Sigmoid colon (tissue), 7 donors: ENCODE measurements around the gene CHAF1B. TPM values are rescaled to one million over a fixed set of nuclear protein-coding genes. Genes with fewer than 3 reads are reported as not detected.

ENCODE experiments used
- DNase-seq: peaks from one replicate; pipeline ENCODE4 v3.0.0-alpha.2; 2019
- H3K27ac ChIP-seq, 4 donors: fragments of 200-600 bp; sonication (generic); one replicate each; pipeline ENCODE4 v1.5.1; 2016 to 2019; ENCODE audit warnings: mild to moderate bottlenecking in 1 of 4
- H3K27me3 ChIP-seq, 3 donors: fragments of 200-600 bp; sonication (generic); one replicate each; pipeline ENCODE4 v1.5.1; 2019; ENCODE audit warnings: mild to moderate bottlenecking in 1 of 3
- H3K36me3 ChIP-seq, 4 donors: fragments of 200-600 bp; sonication (generic); one replicate each; pipeline ENCODE4 v1.5.1; 2016 to 2019
- H3K4me1 ChIP-seq, 4 donors: fragments of 200-600 bp; sonication (generic); one replicate each; pipeline ENCODE4 v1.5.1; 2017 to 2019
- H3K4me3 ChIP-seq, 4 donors: fragments of 200-600 bp; sonication (generic); one replicate each; pipeline ENCODE4 v1.5.1; 2017 to 2019; ENCODE audit warnings: mild to moderate bottlenecking in 2 of 4, moderate library complexity in 1 of 4
- H3K9me3 ChIP-seq, 4 donors: fragments of 200-600 bp in 3 of 4; sonication (generic) in 3 of 4; one replicate each; pipeline versions ENCODE4 v1.5.1 to v1.6.1; 2013 to 2019
- CTCF ChIP-seq, 4 experiments: fragments of 450-650 bp in 3 of 4; fragments of 200-600 bp in 1 of 4; IDR thresholded peaks; one replicate each; pipeline ENCODE4 v1.5.1; 2016 to 2019; ENCODE audit warnings: antibody characterized with exemption in 4 of 4, mild to moderate bottlenecking in 3 of 4, moderate library complexity in 2 of 4
- EP300 ChIP-seq, 4 donors: sonication (generic); formaldehyde crosslinking; IDR thresholded peaks; one replicate each; pipeline ENCODE4 v1.6.1; 2017; ENCODE audit warnings: antibody characterized with exemption in 4 of 4
- POLR2A ChIP-seq, 2 donors: fragments of 450-650 bp; IDR thresholded peaks; one replicate each; pipeline ENCODE4 v1.6.1; 2016; ENCODE audit warnings: antibody characterized with exemption in 2 of 2, mild to moderate bottlenecking in 2 of 2, moderate library complexity in 2 of 2
- POLR2AphosphoS5 ChIP-seq, 4 donors: sonication (generic); formaldehyde crosslinking; IDR thresholded peaks; one replicate each; pipeline ENCODE4 v1.6.1; 2017; ENCODE audit warnings: antibody characterized with exemption in 4 of 4
- WGBS, 2 donors: extraction: QIAGEN DNeasy Blood & Tissue Kit; methylation state at CpG; one replicate each; pipeline ENCODE4 v1.1.7; 2013; 5-methylcytosine and 5-hydroxymethylcytosine counted together
- intact Hi-C: fragments of 100-400 bp; cut with DNase I; formaldehyde crosslinking; loops from one replicate; pipeline ENCODE4 v1.15.1; 2023
- polyA plus RNA-seq, 3 donors: library from polyadenylated mRNA; stranded (reverse); fragments of 200-250 nt; gene quantifications; one replicate each; pipeline ENCODE4 v1.2.3, GENCODE V29; 2013
- total RNA-seq, 4 donors: library from RNA; depleted of rRNA; stranded (reverse); fragments of >200 nt; gene quantifications; one replicate each; pipeline ENCODE4 v1.1.0, GENCODE V29; 2016
- donor health status: healthy with polysubstance abuse.
- donor health status: Bipolar disorder and iron deficiency.
- donor health status: healthy.

CHAF1B gene
- total and polyA plus RNA-seq, 7 donors: 0.36 to 3.5 (median 0.66) TPM

DNA sequence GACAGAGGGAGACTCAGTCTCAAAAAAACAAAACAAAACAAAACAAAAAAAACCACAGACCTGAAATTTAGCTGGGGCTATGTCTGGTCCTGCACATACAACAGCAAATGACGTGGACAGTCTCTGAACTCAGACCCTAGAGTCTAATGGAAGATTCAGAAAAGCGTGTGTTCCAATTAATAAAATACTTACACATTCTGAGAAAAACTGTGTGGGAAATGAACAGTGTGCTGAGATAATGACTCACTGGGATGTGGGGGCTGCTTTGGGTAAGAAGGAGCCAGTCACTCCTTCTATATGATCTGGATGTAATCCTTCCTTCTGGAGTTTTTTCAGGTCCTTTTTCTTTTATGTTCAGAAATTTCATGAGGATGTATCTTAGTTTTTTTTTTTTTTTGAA, 65.3 kb downstream of the CHAF1B start:
- H3K36me3 ChIP-seq: no peaks in the 10 kb centered on the region
- intact Hi-C loops: no loop called here
- H3K9me3 ChIP-seq: no peaks in the 10 kb centered on the region
- H3K27ac ChIP-seq: no peak overlapping the region
- H3K4me3 ChIP-seq: no peak overlapping the region
- no peak for DNase-seq
- 70 to 84% methylated on average over 2 of the region's 2 CpGs for WGBS, 2 donors
- TF ChIP-seq POLR2A (IDR thresholded peaks at IDR 0.05) (no peak), EP300 (IDR thresholded peaks at IDR 0.05) (no peak), CTCF (IDR thresholded peaks at IDR 0.05) (no peak)
- H3K27me3 ChIP-seq: no peaks in the 10 kb centered on the region
- no peaks in the 10 kb centered on the region for H3K4me1 ChIP-seq

GRCh38 chr21:36451506-36451905, 66.3 kb downstream of the CHAF1B start:
- H3K27ac ChIP-seq: no peak overlapping the region
- H3K27me3 ChIP-seq: no peaks in the 10 kb centered on the region
- intact Hi-C loops: no loop called here
- H3K36me3 ChIP-seq: no peaks in the 10 kb centered on the region
- H3K4me1 ChIP-seq: no peaks in the 10 kb centered on the region
- no peak overlapping the region for H3K4me3 ChIP-seq
- 92 to 93% methylated on average over 8 of the region's 8 CpGs for WGBS, 2 donors
- DNase-seq: no peak
- no peaks in the 10 kb centered on the region for H3K9me3 ChIP-seq
- TF ChIP-seq POLR2A (IDR thresholded peaks at IDR 0.05): no peak
- no peak for TF ChIP-seq EP300 (IDR thresholded peaks at IDR 0.05)
- TF ChIP-seq POLR2AphosphoS5 (IDR thresholded peaks at IDR 0.05): no peak
- no peak for TF ChIP-seq CTCF (IDR thresholded peaks at IDR 0.05)

DNA sequence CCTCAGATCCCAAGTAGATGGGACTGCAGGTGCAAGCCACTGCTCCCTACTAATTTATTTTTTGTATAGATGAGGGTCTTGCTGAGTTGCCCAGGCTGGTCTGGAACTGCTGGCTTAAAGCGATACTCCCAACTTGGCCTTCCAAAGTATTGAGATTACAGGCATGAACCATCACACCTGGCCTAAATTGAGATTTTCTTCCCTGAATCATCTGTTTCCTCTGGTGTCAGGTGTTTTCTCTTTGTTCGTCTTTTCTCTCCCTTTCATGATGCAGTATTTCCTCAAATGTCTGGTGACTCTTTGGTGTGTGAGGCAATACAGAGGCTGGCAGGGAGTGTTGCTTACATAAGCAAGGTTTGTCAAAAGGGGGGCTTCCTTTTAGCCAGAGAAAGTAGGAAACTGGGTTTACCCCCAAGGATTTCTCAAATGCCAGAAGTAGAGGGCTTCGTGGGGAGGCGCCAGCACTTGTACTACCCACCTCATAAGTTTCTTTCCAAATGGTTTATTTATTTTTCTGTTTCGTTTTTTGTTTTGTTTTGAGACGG, 67.2 kb downstream of the CHAF1B start:
- DNase-seq: no peak
- H3K36me3 ChIP-seq: no peaks in the 10 kb centered on the region
- no peaks in the 10 kb centered on the region for H3K9me3 ChIP-seq
- no peak for TF ChIP-seq EP300 (IDR thresholded peaks at IDR 0.05)
- TF ChIP-seq CTCF (IDR thresholded peaks at IDR 0.05): no peak
- no peak for TF ChIP-seq POLR2AphosphoS5 (IDR thresholded peaks at IDR 0.05)
- TF ChIP-seq POLR2A (IDR thresholded peaks at IDR 0.05): no peak
- 60 to 76% methylated on average over 6 of the region's 6 CpGs for WGBS, 2 donors
- H3K27ac ChIP-seq: no peak overlapping the region
- no peaks in the 10 kb centered on the region for H3K4me1 ChIP-seq
- H3K4me3 ChIP-seq: no peak overlapping the region
- H3K27me3 ChIP-seq: no peaks in the 10 kb centered on the region
- intact Hi-C loops: no loop called here

DNA sequence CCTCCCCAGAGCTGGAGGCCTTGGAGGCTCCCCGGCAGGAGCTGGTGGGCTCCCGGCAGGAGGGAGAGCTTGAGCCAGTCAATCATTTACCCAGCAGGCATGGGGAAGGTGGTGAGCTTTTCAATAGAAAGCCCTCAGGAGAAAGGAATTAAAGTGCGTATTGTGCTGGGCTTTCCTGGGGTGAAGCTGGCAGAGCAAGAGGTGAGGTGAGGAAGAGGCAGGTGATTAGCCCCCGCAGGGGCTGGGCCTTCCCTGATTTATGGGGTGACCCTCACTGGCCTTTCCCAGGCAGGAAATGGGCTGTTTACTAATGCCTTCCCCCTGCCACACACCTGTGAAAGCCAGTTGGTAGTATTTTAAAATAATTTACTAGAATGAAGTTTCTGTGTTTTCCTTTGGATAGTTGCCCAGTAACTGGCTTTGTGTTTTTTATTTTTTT, 68.9 kb downstream of the CHAF1B start:
- Histone ChIP-seq H3K9me3 (no peaks in the 10 kb centered on the region), H3K36me3 (no peaks in the 10 kb centered on the region), H3K4me1 (no peaks in the 10 kb centered on the region), H3K27me3 (no peaks in the 10 kb centered on the region), H3K4me3 (no peak overlapping the region), H3K27ac (no peak overlapping the region)
- no peak for DNase-seq
- WGBS, 2 donors: 6 to 38% methylated on average over 4 of the region's 4 CpGs
- intact Hi-C loops: no loop called here
- TF ChIP-seq EP300 (IDR thresholded peaks at IDR 0.05): no peak
- TF ChIP-seq CTCF (IDR thresholded peaks at IDR 0.05): no peak
- no peak for TF ChIP-seq POLR2AphosphoS5 (IDR thresholded peaks at IDR 0.05)
- no peak for TF ChIP-seq POLR2A (IDR thresholded peaks at IDR 0.05)

GRCh38 chr21:36454706-36455105, 69.5 kb downstream of the CHAF1B start:
- intact Hi-C loops: no loop called here
- H3K27ac ChIP-seq: no peak overlapping the region
- no peaks in the 10 kb centered on the region for H3K4me1 ChIP-seq
- no peaks in the 10 kb centered on the region for H3K9me3 ChIP-seq
- H3K4me3 ChIP-seq: no peak overlapping the region
- H3K27me3 ChIP-seq: no peaks in the 10 kb centered on the region
- TF ChIP-seq EP300 (IDR thresholded peaks at IDR 0.05) (no peak), POLR2AphosphoS5 (IDR thresholded peaks at IDR 0.05) (no peak), CTCF (IDR thresholded peaks at IDR 0.05) (no peak), POLR2A (IDR thresholded peaks at IDR 0.05) (no peak)
- no peak for DNase-seq
- no peaks in the 10 kb centered on the region for H3K36me3 ChIP-seq
- 69 to 73% methylated on average over 4 of the region's 4 CpGs for WGBS, 2 donors
